Skeletal muscle tissue (tissue), 1 donor: ENCODE data around the gene PI16. TPM values are rescaled to one million over a fixed set of nuclear protein-coding genes. Genes with fewer than 3 reads are reported as not detected.

Experiments
- total RNA-seq: library from RNA; depleted of rRNA; stranded (reverse); fragments of >200 nt; gene quantifications from one replicate; pipeline ENCODE4 v1.2.3, GENCODE V29; 2014

PI16 gene
- total RNA-seq, 1 donor from 2014 or later, result 19.8 TPM

Other genes with a start within 250 kb of the PI16 start
- gene CPNE5, start 115.3 kb upstream of the PI16 start, total RNA-seq, result 6.3 TPM
- 24.0 TPM for gene PPIL1, start 79.9 kb upstream of the PI16 start, total RNA-seq
- gene C6orf89, start 68.8 kb upstream of the PI16 start, total RNA-seq, result 22.4 TPM
- 116 TPM for gene MTCH1, start 31.5 kb downstream of the PI16 start, total RNA-seq
- 7.3 TPM for gene FGD2, start 50.9 kb downstream of the PI16 start, total RNA-seq
- 20.4 TPM for gene PIM1, start 215.4 kb downstream of the PI16 start, total RNA-seq